ENCODE results near the gene ST6GAL1.
"Not testable (repeated sequence)": the region's sequence is repeated elsewhere in the genome, so short reads cannot be mapped to it uniquely, and the experiment has no call there.

Gene ST6GAL1, protein sequence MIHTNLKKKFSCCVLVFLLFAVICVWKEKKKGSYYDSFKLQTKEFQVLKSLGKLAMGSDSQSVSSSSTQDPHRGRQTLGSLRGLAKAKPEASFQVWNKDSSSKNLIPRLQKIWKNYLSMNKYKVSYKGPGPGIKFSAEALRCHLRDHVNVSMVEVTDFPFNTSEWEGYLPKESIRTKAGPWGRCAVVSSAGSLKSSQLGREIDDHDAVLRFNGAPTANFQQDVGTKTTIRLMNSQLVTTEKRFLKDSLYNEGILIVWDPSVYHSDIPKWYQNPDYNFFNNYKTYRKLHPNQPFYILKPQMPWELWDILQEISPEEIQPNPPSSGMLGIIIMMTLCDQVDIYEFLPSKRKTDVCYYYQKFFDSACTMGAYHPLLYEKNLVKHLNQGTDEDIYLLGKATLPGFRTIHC

GRCh38 chr3:186930143-186930640, at the start of gene ST6GAL1:
Gene ST6GAL1 (plus strand): TSS chr3:186930526. CDS start chr3:187042704, 112,178 bp downstream.
- H3K9me3 Mint-ChIP-seq: peaks cover 5% of the 10 kb centered on the region
- H3K4me3 Mint-ChIP-seq: peak within 1 kb of the TSS; percentile 86
- no peaks in the 10 kb centered on the region for H3K27me3 Mint-ChIP-seq
- H3K27ac Mint-ChIP-seq: peak within 1 kb of the TSS; percentile 86
- ATAC-seq: peak; percentile 56
- DNase-seq: peak; percentile 76
- peaks cover 14% of the 10 kb centered on the region for H3K36me3 Mint-ChIP-seq (ENCODE audit: low read depth)
- peaks cover 36% of the 10 kb centered on the region for H3K4me1 Mint-ChIP-seq

DNA sequence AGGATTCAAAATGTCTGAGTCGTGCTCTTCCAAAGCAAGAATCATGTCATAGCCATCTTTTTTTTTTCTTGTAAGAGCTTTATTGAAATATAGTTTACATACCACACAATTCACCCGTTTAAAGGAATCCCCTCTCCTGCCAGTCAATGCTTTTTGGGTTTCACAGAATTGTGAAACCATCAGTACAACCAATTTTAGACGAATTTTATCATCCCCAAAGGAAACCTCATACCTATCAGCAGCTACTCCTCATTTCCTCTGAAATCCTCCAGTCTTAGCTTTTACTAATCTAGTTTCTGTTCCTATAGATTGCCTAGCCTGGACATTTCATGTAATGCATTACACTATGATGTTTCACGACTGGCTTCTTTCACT, 48.2 kb upstream of the ST6GAL1 start:
- Mint-ChIP-seq H3K4me1 (peaks cover 56% of the 10 kb centered on the region), H3K36me3 (ENCODE audit: low read depth) (no peaks in the 10 kb centered on the region), H3K27ac (peak overlapping the region; percentile 75), H3K9me3 (peaks cover 3% of the 10 kb centered on the region), H3K27me3 (no peaks in the 10 kb centered on the region), H3K4me3 (peak overlapping the region; percentile 41)
- ATAC-seq (peak; percentile 16), DNase-seq (no peak)

- Mint-ChIP-seq H3K4me3 (peak overlapping the region; percentile 57), H3K36me3 (ENCODE audit: low read depth) (no peaks in the 10 kb centered on the region), H3K4me1 (peaks cover 58% of the 10 kb centered on the region), H3K27me3 (no peaks in the 10 kb centered on the region), H3K27ac (peak overlapping the region; percentile 75), H3K9me3 (no peaks in the 10 kb centered on the region)
- ATAC-seq: peak; percentile 96
- DNase-seq: peak; percentile 60
These were observed 47.2 kb upstream of the ST6GAL1 start for GRCh38 chr3:186882881-186883685.

GRCh38 chr3:186883686-186884058, 46.7 kb upstream of the ST6GAL1 start:
- Mint-ChIP-seq H3K9me3 (no peaks in the 10 kb centered on the region), H3K4me1 (peaks cover 58% of the 10 kb centered on the region), H3K27me3 (no peaks in the 10 kb centered on the region), H3K27ac (peak overlapping the region; percentile 75), H3K36me3 (ENCODE audit: low read depth) (no peaks in the 10 kb centered on the region), H3K4me3 (peak overlapping the region; percentile 57)
- DNase-seq: no peak
- ATAC-seq: peak; percentile 30

DNA sequence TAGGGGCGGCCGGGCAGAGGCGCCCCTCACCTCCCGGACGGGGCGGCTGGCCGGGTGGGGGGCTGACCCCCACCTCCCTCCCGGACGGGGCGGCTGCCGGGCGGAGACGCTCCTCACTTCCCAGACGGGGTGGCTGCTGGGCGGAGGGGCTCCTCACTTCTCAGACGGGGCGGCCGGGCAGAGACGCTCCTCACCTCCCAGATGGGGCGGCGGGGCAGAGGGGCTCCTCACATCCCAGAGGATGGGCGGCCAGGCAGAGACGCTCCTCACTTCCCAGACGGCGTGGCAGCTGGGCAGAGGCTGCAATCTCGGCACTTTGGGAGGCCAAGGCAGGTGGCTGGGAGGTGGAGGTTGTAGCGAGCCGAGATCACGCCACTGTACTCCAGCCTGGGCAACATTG, 45.5 kb upstream of the ST6GAL1 start:
- ATAC-seq; H3K4me3 Mint-ChIP-seq; H3K36me3 Mint-ChIP-seq (ENCODE audit: low read depth); H3K27me3 Mint-ChIP-seq; H3K9me3 Mint-ChIP-seq; H3K27ac Mint-ChIP-seq; DNase-seq: not testable (repeated sequence)
- peaks cover 52% of the 10 kb centered on the region for H3K4me1 Mint-ChIP-seq

DNA sequence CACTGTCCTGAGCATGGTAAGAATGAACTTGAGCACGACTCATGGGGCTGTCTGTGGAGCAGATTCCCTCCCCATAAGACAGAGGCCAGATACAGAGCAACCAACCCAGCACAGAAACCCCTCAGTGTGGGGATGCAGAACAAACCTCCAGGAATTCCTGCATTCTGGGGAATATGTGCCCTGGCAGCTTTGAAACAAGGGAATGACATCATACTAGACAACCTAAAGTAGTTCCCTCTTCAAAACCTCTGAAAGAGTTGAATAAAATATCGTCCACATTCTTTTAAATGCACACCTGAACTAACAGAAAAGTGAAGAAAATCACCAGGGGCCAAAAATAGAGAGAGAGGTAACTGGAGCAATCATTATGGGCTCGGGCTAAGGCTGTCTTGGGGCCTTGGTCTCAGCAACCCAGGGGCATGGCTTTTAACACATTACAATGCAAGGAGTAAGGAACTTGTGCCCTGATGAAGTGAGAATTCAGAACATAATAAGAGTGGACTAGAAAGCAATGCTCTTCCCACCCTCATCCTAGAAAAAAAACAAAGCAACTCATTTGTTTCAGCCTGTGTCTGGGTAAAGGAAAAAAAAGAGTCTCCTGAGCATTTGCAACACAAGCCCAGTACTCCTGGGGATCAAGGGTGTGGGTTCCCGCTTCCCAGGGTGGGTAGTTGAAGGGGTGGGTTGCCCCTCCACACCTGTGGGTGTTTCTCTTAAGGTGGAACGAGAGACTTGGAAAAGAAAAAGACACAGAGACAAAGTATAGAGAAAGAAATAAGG, 43.9 kb upstream of the ST6GAL1 start:
- no peak overlapping the region for H3K4me3 Mint-ChIP-seq
- no peak for ATAC-seq
- no peak overlapping the region for H3K27ac Mint-ChIP-seq
- DNase-seq: no peak
- no peaks in the 10 kb centered on the region for H3K36me3 Mint-ChIP-seq (ENCODE audit: low read depth)
- H3K9me3 Mint-ChIP-seq: no peaks in the 10 kb centered on the region
- no peaks in the 10 kb centered on the region for H3K27me3 Mint-ChIP-seq
- peaks cover 38% of the 10 kb centered on the region for H3K4me1 Mint-ChIP-seq

DNA sequence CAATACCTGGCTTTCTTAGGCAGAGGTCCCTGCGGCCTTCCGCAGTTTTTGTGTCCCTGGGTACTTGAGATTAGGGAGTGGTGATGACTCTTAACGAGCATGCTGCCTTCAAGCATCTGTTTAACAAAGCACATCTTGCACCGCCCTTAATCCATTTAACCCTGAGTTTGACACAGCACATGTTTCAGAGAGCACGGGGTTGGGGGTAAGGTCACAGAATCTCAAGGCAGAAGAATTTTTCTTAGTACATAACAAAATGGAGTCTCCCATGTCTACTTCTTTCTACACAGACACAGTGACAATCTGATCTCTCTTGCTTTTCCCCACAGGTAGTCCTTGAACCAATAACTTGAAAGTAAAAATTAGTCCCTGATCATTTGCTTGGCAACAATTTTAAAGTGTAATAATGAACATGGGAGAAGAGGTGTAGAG, 42.8 kb upstream of the ST6GAL1 start:
- ATAC-seq: not testable (repeated sequence)
- H3K4me1 Mint-ChIP-seq: peaks cover 27% of the 10 kb centered on the region

DNA sequence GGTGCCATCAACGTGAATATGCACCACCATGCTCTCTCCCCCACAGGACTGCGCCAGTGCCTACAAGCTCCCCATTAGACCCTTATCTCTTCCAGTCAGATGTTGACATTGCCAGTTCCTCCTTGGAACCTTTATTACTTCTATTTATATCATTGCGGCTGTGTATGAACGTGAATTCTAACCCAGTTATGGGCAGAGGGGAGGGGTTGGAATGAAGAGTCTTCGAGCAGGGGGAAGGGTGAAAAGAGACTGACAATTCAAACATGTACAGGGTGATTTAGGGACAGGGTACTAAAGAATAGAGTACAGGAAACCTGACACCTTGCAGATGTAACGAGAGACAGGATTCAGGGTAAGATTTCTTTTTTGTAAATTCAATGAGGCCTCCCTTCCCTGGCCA, 41.8 kb upstream of the ST6GAL1 start:
- H3K4me1 Mint-ChIP-seq: peaks cover 17% of the 10 kb centered on the region
- DNase-seq: no peak
- H3K36me3 Mint-ChIP-seq (ENCODE audit: low read depth): no peaks in the 10 kb centered on the region

More for the DNA sequence above, 42.8 kb upstream of the ST6GAL1 start:
- not testable (repeated sequence) for H3K9me3 Mint-ChIP-seq; H3K27me3 Mint-ChIP-seq; H3K27ac Mint-ChIP-seq; H3K36me3 Mint-ChIP-seq (ENCODE audit: low read depth); H3K4me3 Mint-ChIP-seq; DNase-seq

GRCh38 chr3:186889698-186890097, 40.6 kb upstream of the ST6GAL1 start:
- H3K27me3 Mint-ChIP-seq; DNase-seq; ATAC-seq; H3K9me3 Mint-ChIP-seq; H3K36me3 Mint-ChIP-seq (ENCODE audit: low read depth); H3K4me3 Mint-ChIP-seq; H3K27ac Mint-ChIP-seq: not testable (repeated sequence)
- H3K4me1 Mint-ChIP-seq: peaks cover 11% of the 10 kb centered on the region

More for the DNA sequence above, 41.8 kb upstream of the ST6GAL1 start:
- Mint-ChIP-seq H3K27ac (no peak overlapping the region), H3K4me3 (no peak overlapping the region), H3K27me3 (no peaks in the 10 kb centered on the region), H3K9me3 (no peaks in the 10 kb centered on the region)
- ATAC-seq: no peak

DNA sequence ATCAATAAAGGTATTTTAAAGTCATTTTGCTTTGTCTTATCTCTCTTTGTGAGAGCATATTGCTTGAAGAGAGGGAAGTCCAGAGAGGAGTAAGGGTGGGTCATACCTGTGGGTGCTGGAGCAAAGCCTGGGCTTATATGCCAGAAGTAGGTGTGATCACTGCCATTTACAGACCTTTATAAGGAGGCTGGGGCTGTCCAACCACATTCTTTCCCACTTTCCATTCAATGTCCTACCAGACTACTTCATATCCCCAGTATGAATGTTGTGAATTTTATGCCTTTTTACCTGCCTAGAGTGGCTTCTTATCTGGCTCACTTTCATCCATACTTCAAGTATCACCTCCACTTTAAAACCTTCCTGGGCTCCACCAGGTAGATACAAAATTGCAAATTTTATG, 39.4 kb upstream of the ST6GAL1 start:
- Mint-ChIP-seq H3K27me3 (no peaks in the 10 kb centered on the region), H3K36me3 (ENCODE audit: low read depth) (no peaks in the 10 kb centered on the region), H3K4me3 (no peak overlapping the region), H3K9me3 (no peaks in the 10 kb centered on the region), H3K4me1 (peaks cover 6% of the 10 kb centered on the region), H3K27ac (no peak overlapping the region)
- ATAC-seq (no peak), DNase-seq (no peak)

GRCh38 chr3:186893071-186893470, 37.3 kb upstream of the ST6GAL1 start:
- not testable (repeated sequence) for DNase-seq; H3K27me3 Mint-ChIP-seq; H3K9me3 Mint-ChIP-seq; ATAC-seq; H3K36me3 Mint-ChIP-seq (ENCODE audit: low read depth); H3K4me3 Mint-ChIP-seq; H3K27ac Mint-ChIP-seq; H3K4me1 Mint-ChIP-seq

- ATAC-seq: no peak
- Mint-ChIP-seq H3K27ac (no peak overlapping the region), H3K27me3 (no peaks in the 10 kb centered on the region), H3K9me3 (no peaks in the 10 kb centered on the region), H3K4me1 (peaks cover 6% of the 10 kb centered on the region), H3K4me3 (no peak overlapping the region), H3K36me3 (ENCODE audit: low read depth) (no peaks in the 10 kb centered on the region)
- no peak for DNase-seq
These were observed 34.9 kb upstream of the ST6GAL1 start for GRCh38 chr3:186895406-186895805.

DNA sequence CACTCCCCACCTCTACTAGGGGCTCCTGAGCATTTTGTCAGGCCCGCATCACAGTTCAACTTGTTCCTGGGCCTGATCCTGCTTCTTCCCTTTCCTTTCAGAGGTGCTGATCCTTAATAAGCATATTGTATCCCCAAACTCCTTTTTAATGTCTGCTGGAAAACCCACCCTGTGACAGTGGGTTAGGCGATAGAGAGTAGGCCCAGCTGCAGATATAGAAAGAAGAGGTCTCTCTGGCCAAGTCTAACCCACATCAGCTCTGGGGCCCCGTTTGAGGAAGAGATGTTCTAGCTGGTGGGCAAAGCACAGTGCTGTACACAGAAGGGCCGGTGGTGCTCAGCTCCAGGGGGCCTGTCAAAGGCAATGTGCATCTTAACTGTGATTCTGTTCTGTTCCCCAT, 34.3 kb upstream of the ST6GAL1 start:
- Mint-ChIP-seq H3K4me3 (no peak overlapping the region), H3K36me3 (ENCODE audit: low read depth) (no peaks in the 10 kb centered on the region), H3K27ac (no peak overlapping the region), H3K9me3 (no peaks in the 10 kb centered on the region), H3K4me1 (peaks cover 11% of the 10 kb centered on the region), H3K27me3 (no peaks in the 10 kb centered on the region)
- DNase-seq: no peak
- no peak for ATAC-seq

DNA sequence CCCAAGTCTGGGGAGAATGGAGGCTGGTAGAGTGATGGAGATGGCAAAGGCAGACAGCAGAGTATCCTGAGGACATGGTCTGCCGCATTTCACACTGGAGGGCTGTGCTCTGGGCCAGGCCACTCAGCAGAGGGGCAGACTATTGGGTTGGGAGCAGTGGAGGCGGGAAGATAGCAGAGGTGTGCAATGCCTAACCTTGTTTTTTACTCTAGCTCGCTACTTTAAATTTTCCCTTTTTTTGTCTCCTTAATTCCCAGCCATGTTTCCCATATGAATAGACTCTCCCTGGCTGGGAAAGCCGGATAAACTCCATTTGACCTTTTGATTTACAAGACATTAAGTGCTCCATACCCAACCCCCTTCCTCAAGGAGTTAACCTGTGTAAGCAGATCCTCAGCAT, 33.5 kb upstream of the ST6GAL1 start:
- Mint-ChIP-seq H3K9me3 (no peaks in the 10 kb centered on the region), H3K36me3 (ENCODE audit: low read depth) (no peaks in the 10 kb centered on the region), H3K27ac (no peak overlapping the region), H3K4me1 (peaks cover 18% of the 10 kb centered on the region), H3K4me3 (no peak overlapping the region), H3K27me3 (no peaks in the 10 kb centered on the region)
- ATAC-seq (no peak), DNase-seq (no peak)
